ENCODE measurements around the gene AGMAT. TPM values are rescaled to one million over a fixed set of nuclear protein-coding genes. Genes with fewer than 3 reads are reported as not detected.
A peak's percentile ranks its signal among the peaks of the same experiment; 100 is the strongest.

AGMAT gene
- total and polyA plus RNA-seq, 2 donors (not counting 1 experiment from before 2014, with no cell fraction given) = 3.5 to 3.7 TPM

GRCh38 chr1:15621975-15622374, 37.1 kb upstream of the AGMAT start:
- Histone ChIP-seq H3K9ac (ENCODE audit: low read length) (no peak overlapping the region), H3K27ac (ENCODE audit: low read length in 2 of 2) (no peak overlapping the region), H3K9me3 (ENCODE audit: control extremely low read depth in 1 of 3, control insufficient read depth in 2 of 3, insufficient read depth in 1 of 3, low read length in 2 of 3) (no peaks in the 10 kb centered on the region), H3K36me3 (replicated peaks in 1 of 2; ENCODE audit: control extremely low read depth in 1 of 2, control insufficient read depth in 1 of 2, extremely low read depth in 1 of 2, insufficient read depth in 2 of 2, low read length in 1 of 2) (peaks cover 7 to 15% of the 10 kb centered on the region in 2 experiments), H3K4me3 (ENCODE audit: control extremely low read depth in 1 of 5, extremely low read depth in 1 of 5, insufficient read depth in 1 of 5, low read depth in 2 of 5, low read length in 4 of 5) (no peak overlapping the region), H3K79me2 (ENCODE audit: control insufficient read depth, insufficient read depth, low read length) (peaks cover 87% of the 10 kb centered on the region), H3K4me1 (ENCODE audit: control insufficient read depth in 2 of 2, insufficient read depth in 2 of 2, low read length in 2 of 2) (peaks cover 27 to 39% of the 10 kb centered on the region in 2 donors), H3K27me3 (replicated peaks in 1 of 4; ENCODE audit: control extremely low read depth in 1 of 4, control insufficient read depth in 3 of 4, insufficient read depth in 4 of 4, low read length in 3 of 4) (no peaks in the 10 kb centered on the region), H4K20me1 (ENCODE audit: control insufficient read depth, insufficient read depth, low read length, poor library complexity, severe bottlenecking) (peaks cover 44% of the 10 kb centered on the region), H2AFZ (ENCODE audit: insufficient read depth, low read depth, low read length, poor library complexity, severe bottlenecking) (no peak overlapping the region), H3K4me2 (replicated peaks; ENCODE audit: low read depth, low read length, poor library complexity, severe bottlenecking) (no peak overlapping the region)
- intact Hi-C loops (cut with micrococcal nuclease) = no loop called here
- H3K27me3 Mint-ChIP-seq = no peaks in the 10 kb centered on the region
- no peak overlapping the region for H3K27ac Mint-ChIP-seq
- H3K4me3 Mint-ChIP-seq = no peak overlapping the region
- peaks cover 62% of the 10 kb centered on the region for H3K4me1 Mint-ChIP-seq
- no CpG with 5 or more reads among the region's 5 CpGs for WGBS (ENCODE audit: insufficient coverage)
- ChIA-PET POLR2A (interaction anchor here (0.6 kb wide), 1 partner anchor 12 kb away, joined by 3 read pairs; no protein-coding TSS in a partner anchor), CTCF (interaction anchor here (0.6 kb wide), 1 partner anchor 75 kb away, joined by 3 read pairs; no protein-coding TSS in a partner anchor)
- TF ChIP-seq EZH2 (IDR thresholded peaks at IDR 0.05; ENCODE audit: borderline replicate concordance, insufficient read depth, low read depth, low read length, poor library complexity, severe bottlenecking) (no peak), CTCF (IDR thresholded peaks at IDR 0.05) (no peak)
- DNase-seq (no peak), ATAC-seq (ENCODE audit: low read depth) (no peak)
- H3K9me3 Mint-ChIP-seq (ENCODE audit: insufficient read depth) = no peaks in the 10 kb centered on the region

GRCh38 chr1:15620902-15621682, 36.2 kb upstream of the AGMAT start:
- peaks cover 31 to 39% of the 10 kb centered on the region in 2 donors for H3K4me1 ChIP-seq (ENCODE audit: control insufficient read depth in 2 of 2, insufficient read depth in 2 of 2, low read length in 2 of 2)
- Mint-ChIP-seq H3K9me3 (ENCODE audit: insufficient read depth) (no peaks in the 10 kb centered on the region), H3K4me3 (peak overlapping the region; percentile 33), H3K27ac (peak overlapping the region; percentile 8), H3K27me3 (no peaks in the 10 kb centered on the region), H3K4me1 (peaks cover 58% of the 10 kb centered on the region)
- TF ChIP-seq EZH2 (IDR thresholded peaks at IDR 0.05; ENCODE audit: borderline replicate concordance, insufficient read depth, low read depth, low read length, poor library complexity, severe bottlenecking) (no peak), CTCF (IDR thresholded peaks at IDR 0.05) (no peak)
- ATAC-seq (ENCODE audit: low read depth) = no peak
- H4K20me1 ChIP-seq (ENCODE audit: control insufficient read depth, insufficient read depth, low read length, poor library complexity, severe bottlenecking) = peaks cover 35% of the 10 kb centered on the region
- peaks cover 0 to 9% of the 10 kb centered on the region in 2 experiments for H3K36me3 ChIP-seq (replicated peaks in 1 of 2; ENCODE audit: control extremely low read depth in 1 of 2, control insufficient read depth in 1 of 2, extremely low read depth in 1 of 2, insufficient read depth in 2 of 2, low read length in 1 of 2)
- H3K9ac ChIP-seq (ENCODE audit: low read length) = no peak overlapping the region
- H2AFZ ChIP-seq (ENCODE audit: insufficient read depth, low read depth, low read length, poor library complexity, severe bottlenecking) = no peak overlapping the region
- H3K4me3 ChIP-seq (ENCODE audit: control extremely low read depth in 1 of 5, extremely low read depth in 1 of 5, insufficient read depth in 1 of 5, low read depth in 2 of 5, low read length in 4 of 5) = no peak overlapping the region
- DNase-seq = no peak
- POLR2A ChIA-PET = interaction anchor here (0.5 to 0.6 kb wide), 2 partner anchors 15 to 65 kb away, joined by 3 read pairs; no protein-coding TSS in a partner anchor
- WGBS (ENCODE audit: insufficient coverage) = no CpG with 5 or more reads among the region's 7 CpGs
- peak overlapping the region in 1 of 2 donors; percentile 88 for H3K27ac ChIP-seq (ENCODE audit: low read length in 2 of 2)
- no peaks in the 10 kb centered on the region for H3K9me3 ChIP-seq (ENCODE audit: control extremely low read depth in 1 of 3, control insufficient read depth in 2 of 3, insufficient read depth in 1 of 3, low read length in 2 of 3)
- H3K79me2 ChIP-seq (ENCODE audit: control insufficient read depth, insufficient read depth, low read length) = peaks cover 78% of the 10 kb centered on the region
- no peaks in the 10 kb centered on the region for H3K27me3 ChIP-seq (replicated peaks in 1 of 4; ENCODE audit: control extremely low read depth in 1 of 4, control insufficient read depth in 3 of 4, insufficient read depth in 4 of 4, low read length in 3 of 4)
- CTCF ChIA-PET = interaction anchor here (0.8 kb wide), 1 partner anchor 28 kb away, joined by 3 read pairs; no protein-coding TSS in a partner anchor
- peak overlapping the region; percentile 3 for H3K4me2 ChIP-seq (replicated peaks; ENCODE audit: low read depth, low read length, poor library complexity, severe bottlenecking)
- intact Hi-C loops (cut with micrococcal nuclease) = no loop called here

Measured in B cell (primary cell).